Measurements from ENCODE around the gene SGMS1.

- TF ChIP-seq CTCF (IDR thresholded peaks at IDR 0.05; ENCODE audit: low read length) (no peak), EZH2 (IDR thresholded peaks at IDR 0.05; ENCODE audit: borderline replicate concordance, low read length) (no peak)
Observed at GRCh38 chr10:50419756-50420155, 204.0 kb downstream of the SGMS1 start.

Data from OCI-LY1 (cell line).